ENCODE data around the gene IRS2.
A peak's percentile ranks its signal among the peaks of the same experiment; 100 is the strongest.

Gene IRS2

DNA sequence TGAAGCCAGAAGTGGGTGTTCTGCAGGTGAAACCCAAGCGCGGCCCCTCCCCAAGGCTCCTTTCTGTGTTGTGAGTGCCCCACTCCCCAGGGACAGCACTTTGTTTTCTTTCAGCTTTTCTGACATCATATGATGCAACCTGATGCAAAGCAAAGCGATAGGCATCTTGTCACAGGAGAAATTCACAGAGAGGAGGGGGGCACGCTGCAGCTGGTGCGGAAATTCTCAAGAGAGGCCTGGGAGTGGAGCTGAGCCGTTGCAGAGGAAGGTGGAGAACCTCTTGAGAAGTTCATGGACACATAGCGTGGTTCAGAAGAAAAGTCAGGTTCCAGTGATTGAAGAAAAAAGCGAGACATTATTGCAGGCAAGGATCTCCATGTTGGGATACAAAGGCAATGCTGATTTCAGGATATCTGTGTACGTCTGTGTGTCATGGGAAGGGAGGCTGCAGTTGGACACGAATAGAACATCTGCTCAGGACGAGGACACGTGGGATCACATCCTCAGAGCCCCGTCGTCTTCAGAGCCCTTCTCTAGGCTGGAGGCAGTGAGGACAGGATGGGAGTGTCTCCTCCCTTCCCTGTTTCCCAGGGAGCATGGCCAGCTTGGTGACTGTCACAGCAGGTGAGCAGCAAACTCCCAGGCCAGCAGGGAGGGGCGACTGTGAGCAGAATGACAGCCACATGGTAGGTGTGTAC lies 79.2 kb downstream of the IRS2 start:
- TF ChIP-seq CTCF (conservative IDR thresholded peaks at IDR 0.05; ENCODE audit: low read depth, low read length) = no peak
- no peak overlapping the region for H3K4me3 ChIP-seq (ENCODE audit: low read depth, low read length)
- DNase-seq (ENCODE audit: low read depth) = no peak

DNA sequence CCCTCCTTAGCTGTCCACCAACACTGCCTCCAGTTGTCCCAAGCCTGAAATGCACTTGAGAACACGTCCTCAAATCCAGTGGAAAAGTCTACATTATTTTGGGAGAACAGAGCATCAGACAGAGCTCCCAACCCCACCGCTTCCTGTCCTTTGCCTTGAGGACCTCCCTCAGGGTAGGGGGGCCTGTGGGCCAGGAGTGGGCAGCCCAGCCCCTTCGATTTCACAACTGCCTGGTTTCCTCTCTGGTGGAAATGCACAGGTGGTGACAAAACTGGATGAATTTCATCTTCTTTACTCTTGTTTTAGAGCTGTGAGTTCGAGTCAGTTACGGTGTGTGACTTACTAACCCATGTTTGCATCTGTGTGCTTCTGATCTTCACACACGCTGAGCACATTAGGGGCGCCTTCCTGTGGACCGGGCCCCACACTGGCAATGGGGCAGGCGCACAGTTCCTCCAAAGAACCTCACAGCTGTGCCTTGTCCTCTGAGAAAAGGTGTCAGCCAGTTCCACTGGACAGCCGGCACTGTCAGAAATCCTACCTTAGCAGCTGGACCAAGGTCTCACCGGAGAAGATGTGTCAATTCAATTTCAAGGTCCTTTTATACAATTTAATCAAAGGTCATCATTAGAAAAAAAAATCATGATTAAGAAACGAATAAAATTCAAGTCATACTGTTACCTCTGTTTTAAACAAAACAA lies 80.2 kb downstream of the IRS2 start:
- DNase-seq (ENCODE audit: low read depth) = no peak
- TF ChIP-seq CTCF (conservative IDR thresholded peaks at IDR 0.05; ENCODE audit: low read depth, low read length) = no peak
- H3K4me3 ChIP-seq (ENCODE audit: low read depth, low read length) = no peak overlapping the region

DNA sequence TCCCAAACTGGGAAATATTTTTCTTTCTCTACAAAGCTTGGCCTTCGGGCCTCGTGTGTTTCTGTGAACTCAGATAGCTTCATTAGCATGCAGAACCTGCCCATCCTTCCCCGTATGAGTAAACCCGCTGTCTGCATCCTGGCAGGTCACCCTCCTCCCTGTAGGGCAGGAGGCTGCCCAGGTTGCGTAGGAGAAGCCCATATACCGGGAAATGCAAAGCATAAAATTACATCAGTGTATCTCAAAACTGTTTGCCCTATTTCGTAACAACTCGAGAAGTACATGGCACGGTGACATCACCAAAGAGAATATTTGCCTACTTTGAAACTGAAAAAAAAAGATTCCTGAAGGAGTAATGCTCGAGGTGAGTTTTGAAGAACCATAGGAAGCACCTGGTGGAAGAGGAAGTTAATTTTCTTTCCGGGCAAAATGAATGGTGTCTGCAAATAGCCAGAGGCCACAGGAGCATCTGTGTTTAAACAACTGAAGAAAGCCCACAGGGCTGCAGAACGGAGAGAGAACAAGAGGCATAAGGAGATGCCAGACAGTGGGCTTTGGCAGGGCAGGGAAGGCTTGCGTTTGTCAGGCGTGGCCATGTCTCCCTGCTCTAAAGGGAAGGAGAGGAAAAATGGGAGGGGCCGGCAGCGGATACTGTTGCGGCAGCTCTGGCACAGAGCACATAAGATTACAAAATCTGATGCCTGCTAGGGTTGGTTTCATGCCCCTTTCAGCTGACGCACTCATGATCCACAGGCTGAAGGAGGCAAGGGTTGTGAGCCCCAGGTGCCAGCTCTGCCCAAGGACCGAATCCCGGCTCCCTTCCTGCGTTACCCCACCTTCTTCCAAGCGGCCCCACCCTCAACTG lies 81.4 kb downstream of the IRS2 start:
- DNase-seq (ENCODE audit: low read depth) = peak; percentile 51
- TF ChIP-seq CTCF (conservative IDR thresholded peaks at IDR 0.05; ENCODE audit: low read depth, low read length) = no peak
- no peak overlapping the region for H3K4me3 ChIP-seq (ENCODE audit: low read depth, low read length)

GRCh38 chr13:109703250-109703649 lies 83.1 kb downstream of the IRS2 start:
- TF ChIP-seq CTCF (conservative IDR thresholded peaks at IDR 0.05; ENCODE audit: low read depth, low read length) = no peak
- H3K4me3 ChIP-seq (ENCODE audit: low read depth, low read length) = no peak overlapping the region
- DNase-seq (ENCODE audit: low read depth) = no peak
